GM12892 (cell line): Measurements from ENCODE around the gene NBEA.

Experiments
- POLR2A ChIP-seq: IDR thresholded peaks from 2 replicates; pipeline ENCODE4 v1.6.1; 2011; ENCODE audit warnings: low read depth, low read length, control low read depth
- POLR2AphosphoS5 ChIP-seq: IDR thresholded peaks from 2 replicates; pipeline ENCODE4 v1.6.1; 2011; ENCODE audit warnings: low read depth, low read length, control low read depth
- TAF1 ChIP-seq: IDR thresholded peaks from 2 replicates; pipeline ENCODE4 v1.6.1; 2011; ENCODE audit warnings: low read depth, mild to moderate bottlenecking, control low read depth, low read length, borderline replicate concordance

DNA sequence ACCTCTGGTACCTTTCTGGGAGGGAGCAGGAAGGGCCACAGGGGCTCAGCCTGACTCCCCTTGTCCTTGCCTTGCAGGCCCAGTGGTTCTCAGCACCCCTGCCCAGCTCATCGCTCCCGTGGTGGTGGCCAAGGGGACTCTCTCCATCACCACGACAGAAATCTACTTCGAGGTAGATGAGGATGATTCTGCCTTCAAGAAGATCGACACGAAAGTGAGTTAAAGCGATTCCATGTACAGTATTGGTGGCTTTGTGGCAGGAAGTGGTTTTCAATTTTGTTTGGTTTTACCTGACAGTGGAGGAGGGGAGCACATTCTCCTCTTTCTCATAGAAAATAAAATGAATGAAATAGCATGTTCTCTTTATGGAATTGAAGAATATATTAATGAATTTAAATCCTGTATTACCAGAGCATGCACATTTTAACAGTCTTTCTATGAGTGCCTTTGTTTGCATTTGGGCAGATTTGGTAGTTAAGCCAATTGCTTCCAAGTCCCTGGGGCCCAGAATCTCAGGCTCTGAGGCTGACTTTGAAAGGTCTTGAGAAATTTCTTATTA, 530.3 kb downstream of the NBEA start:
- no peak for TF ChIP-seq POLR2A
- no peak for TF ChIP-seq POLR2AphosphoS5
- TF ChIP-seq TAF1: no peak
